GM20000 (cell line): ENCODE measurements around the gene GADL1.

ENCODE experiments used
- DNase-seq: peaks from one replicate; pipeline ENCODE4 v3.0.0; 2012; ENCODE audit warnings: low spot score
- CTCF ChIP-seq: IDR thresholded peaks from 2 replicates; pipeline ENCODE4 v1.5.1; 2012; ENCODE audit warnings: mild to moderate bottlenecking, control low read depth; ENCODE audit errors: extremely low read depth, missing control alignments

Gene GADL1

GRCh38 chr3:30878862-30879261 is 15.6 kb downstream of the GADL1 start:
- no peak for TF ChIP-seq CTCF
- no peak for DNase-seq

- TF ChIP-seq CTCF: no peak
These were observed 19.0 kb downstream of the GADL1 start for GRCh38 chr3:30875505-30875904.

GRCh38 chr3:30873671-30874070 is 20.8 kb downstream of the GADL1 start:
- TF ChIP-seq CTCF: no peak
- DNase-seq: no peak

More at GRCh38 chr3:30875505-30875904, 19.0 kb downstream of the GADL1 start:
- no peak for DNase-seq

GRCh38 chr3:30872879-30873278 is 21.6 kb downstream of the GADL1 start:
- no peak for TF ChIP-seq CTCF
- no peak for DNase-seq

GRCh38 chr3:30871720-30872119 is 22.7 kb downstream of the GADL1 start:
- TF ChIP-seq CTCF: no peak
- DNase-seq: no peak

GRCh38 chr3:30864836-30865235 is 29.6 kb downstream of the GADL1 start:
- no peak for TF ChIP-seq CTCF
- DNase-seq: no peak

- DNase-seq: no peak
- TF ChIP-seq CTCF: no peak
These were observed 30.3 kb downstream of the GADL1 start for GRCh38 chr3:30864132-30864531.

GRCh38 chr3:30862004-30862403 is 32.5 kb downstream of the GADL1 start:
- TF ChIP-seq CTCF: no peak

More at GRCh38 chr3:30862004-30862403, 32.5 kb downstream of the GADL1 start:
- no peak for DNase-seq
